GM12891 (cell line): ENCODE measurements around the gene SERPINB13.

Experiments used
- PAX5 ChIP-seq: IDR thresholded peaks from 2 replicates; pipeline ENCODE4 v1.6.1; 2011; ENCODE audit warnings: low read length, moderate library complexity, mild to moderate bottlenecking; ENCODE audit not compliant: insufficient read depth, severe bottlenecking
- POLR2A ChIP-seq: IDR thresholded peaks from 2 replicates; pipeline ENCODE4 v1.6.1; 2011; ENCODE audit warnings: low read depth, low read length, control low read depth
- POLR2AphosphoS5 ChIP-seq: IDR thresholded peaks from 2 replicates; pipeline ENCODE4 v1.6.1; 2011; ENCODE audit warnings: low read depth, low read length, control low read depth
- POU2F2 ChIP-seq: IDR thresholded peaks from 2 replicates; pipeline ENCODE4 v1.6.1; 2011; ENCODE audit warnings: low read depth, mild to moderate bottlenecking, control low read depth, low read length, moderate library complexity
- SPI1 ChIP-seq: IDR thresholded peaks from 2 replicates; pipeline ENCODE4 v1.6.1; 2011; ENCODE audit warnings: low read depth, low read length, control low read depth
- TAF1 ChIP-seq: IDR thresholded peaks from 2 replicates; pipeline ENCODE4 v1.6.1; 2011; ENCODE audit warnings: low read depth, low read length, control low read depth

DNA sequence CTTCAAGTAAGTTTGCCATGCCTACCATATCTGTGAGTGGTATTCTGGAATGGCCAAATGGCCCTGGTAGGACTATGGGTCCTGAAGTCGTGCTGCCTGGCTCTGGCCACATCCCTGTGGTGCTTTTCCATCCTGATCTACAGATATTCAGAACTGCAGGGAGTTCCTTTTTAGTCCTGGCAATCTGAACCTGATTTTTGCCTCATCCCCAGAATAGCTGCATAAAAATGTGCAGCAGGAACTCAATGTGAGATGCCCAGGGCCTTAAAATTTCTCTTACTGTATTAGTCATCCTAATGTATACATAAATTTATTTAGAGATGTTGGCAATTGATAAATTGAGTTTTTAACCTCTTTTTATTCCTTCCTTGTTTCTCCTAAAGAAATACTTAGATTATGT, 5.3 kb downstream of the SERPINB13 start:
- TF ChIP-seq POLR2A (no peak), POLR2AphosphoS5 (no peak), TAF1 (no peak), SPI1 (no peak), POU2F2 (no peak), PAX5 (no peak)
